C4-2B (cell line): ENCODE data around the gene RABIF.

Experiments
- CTCF ChIP-seq: fragments of 450-650 bp; conservative IDR thresholded peaks from 2 replicates; pipeline ENCODE4 v1.5.1; 2017; ENCODE audit warnings: mild to moderate bottlenecking
- ZFX ChIP-seq: fragments of 450-650 bp; IDR thresholded peaks from 2 replicates; pipeline ENCODE4 v1.6.1; 2017

DNA sequence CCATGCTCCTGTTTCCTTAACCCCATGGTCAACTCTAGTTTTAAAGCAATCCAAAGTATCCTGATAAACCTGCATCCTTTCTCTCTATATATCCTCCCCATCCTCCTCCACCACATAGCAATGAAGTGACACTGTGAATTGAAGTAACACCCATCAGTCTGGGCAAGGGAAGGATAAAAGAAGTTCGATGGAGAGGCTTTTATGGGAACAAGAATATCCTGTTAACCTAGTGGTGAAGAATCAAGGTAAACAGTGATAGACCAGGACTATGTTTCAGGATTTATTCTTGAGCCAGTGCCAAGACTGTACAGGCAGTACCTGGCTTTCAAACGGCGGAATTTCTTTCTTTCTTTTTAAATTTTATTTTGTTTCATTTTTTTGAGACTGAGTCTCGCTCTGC is 17.6 kb downstream of the RABIF start:
- TF ChIP-seq CTCF (no peak), ZFX (no peak)
